ENCODE data around the gene ZBP1.

The ZBP1 gene

GRCh38 chr20:57571782-57572416 is 48.3 kb downstream of the ZBP1 start:
- no peak overlapping the region for H3K4me3 ChIP-seq (ENCODE audit: low read length)
- no peak for DNase-seq (ENCODE audit: low read depth)
- TF ChIP-seq CTCF (conservative IDR thresholded peaks at IDR 0.05; ENCODE audit: low read depth, low read length) = no peak

- H3K4me3 ChIP-seq (ENCODE audit: low read length) = no peak overlapping the region
- DNase-seq (ENCODE audit: low read depth) = no peak
- TF ChIP-seq CTCF (conservative IDR thresholded peaks at IDR 0.05; ENCODE audit: low read depth, low read length) = no peak
Observed at GRCh38 chr20:57570920-57571319, 49.3 kb downstream of the ZBP1 start.

GRCh38 chr20:57570145-57570850 is 49.9 kb downstream of the ZBP1 start:
- DNase-seq (ENCODE audit: low read depth) = no peak
- no peak overlapping the region for H3K4me3 ChIP-seq (ENCODE audit: low read length)
- TF ChIP-seq CTCF (conservative IDR thresholded peaks at IDR 0.05; ENCODE audit: low read depth, low read length) = no peak

GRCh38 chr20:57568960-57569359 is 51.3 kb downstream of the ZBP1 start:
- no peak for DNase-seq (ENCODE audit: low read depth)
- no peak for TF ChIP-seq CTCF (conservative IDR thresholded peaks at IDR 0.05; ENCODE audit: low read depth, low read length)
- H3K4me3 ChIP-seq (ENCODE audit: low read length) = no peak overlapping the region

GRCh38 chr20:57568088-57568896 is 51.9 kb downstream of the ZBP1 start:
- TF ChIP-seq CTCF (conservative IDR thresholded peaks at IDR 0.05; ENCODE audit: low read depth, low read length) = no peak
- DNase-seq (ENCODE audit: low read depth) = no peak
- no peak overlapping the region for H3K4me3 ChIP-seq (ENCODE audit: low read length)

- TF ChIP-seq CTCF (conservative IDR thresholded peaks at IDR 0.05; ENCODE audit: low read depth, low read length) = no peak
- DNase-seq (ENCODE audit: low read depth) = no peak
Observed at GRCh38 chr20:57567471-57568079, 52.7 kb downstream of the ZBP1 start.

More at GRCh38 chr20:57567471-57568079, 52.7 kb downstream of the ZBP1 start:
- H3K4me3 ChIP-seq (ENCODE audit: low read length) = no peak overlapping the region

Data from retinal pigment epithelial cell (primary cell).